ENCODE data around the gene FBXL15.

FBXL15 gene

GRCh38 chr10:102411341-102412255 is 9.0 kb upstream of the FBXL15 start:
- no peak for DNase-seq

GRCh38 chr10:102412293-102412692 is 8.3 kb upstream of the FBXL15 start:
- no peak for DNase-seq

GRCh38 chr10:102413053-102413705 is 7.5 kb upstream of the FBXL15 start:
- DNase-seq: peak; percentile 74

- DNase-seq: no peak
Observed at GRCh38 chr10:102413806-102414561, 6.7 kb upstream of the FBXL15 start.

GRCh38 chr10:102414749-102415148 is 5.9 kb upstream of the FBXL15 start:
- DNase-seq: no peak

GRCh38 chr10:102416283-102416682 is 4.4 kb upstream of the FBXL15 start:
- DNase-seq: no peak

- DNase-seq: no peak
Observed at GRCh38 chr10:102416695-102417094, 3.9 kb upstream of the FBXL15 start.

- DNase-seq: peak; percentile 50
Observed at GRCh38 chr10:102418622-102419268, 1.9 kb upstream of the FBXL15 start, which contains the start of gene PSD. Gene PSD (minus strand): TSS chr10:102418785. CDS start chr10:102417038, 1,747 bp downstream.

GRCh38 chr10:102419269-102420180 is 1.1 kb upstream of the FBXL15 start:
- DNase-seq: peak; percentile 54

GRCh38 chr10:102420181-102420713 is 389 bp upstream of the FBXL15 start:
- no peak for DNase-seq

GRCh38 chr10:102421507-102421756 is 796 bp downstream of the FBXL15 start:
- DNase-seq: no peak

- no peak for DNase-seq
Observed at GRCh38 chr10:102421757-102422512, 1.3 kb downstream of the FBXL15 start.

- peak; percentile 23 for DNase-seq
Observed at GRCh38 chr10:102422545-102423129, 2.0 kb downstream of the FBXL15 start.

- no peak for DNase-seq
Observed at GRCh38 chr10:102423372-102423968, 2.8 kb downstream of the FBXL15 start.

GRCh38 chr10:102424145-102424544 is 3.5 kb downstream of the FBXL15 start:
- DNase-seq: no peak

- no peak for DNase-seq
Observed at GRCh38 chr10:102424916-102425315, 4.3 kb downstream of the FBXL15 start.

GRCh38 chr10:102425444-102425843 is 4.8 kb downstream of the FBXL15 start:
- no peak for DNase-seq

GRCh38 chr10:102426803-102427287 is 6.2 kb downstream of the FBXL15 start:
- DNase-seq: no peak

- no peak for DNase-seq
Observed at GRCh38 chr10:102429468-102429867, 8.8 kb downstream of the FBXL15 start.
